ENCODE measurements around the gene ZFC3H1. TPM values are rescaled to one million over a fixed set of nuclear protein-coding genes. Genes with fewer than 3 reads are reported as not detected.

Gene ZFC3H1
- total RNA-seq, 3 donors from 2014 or later (not counting 1 experiment from before 2014, with no cell fraction given): 158 to 164 (median 164) TPM

GRCh38 chr12:71683633-71684032 lies 20.0 kb upstream of the ZFC3H1 start:
- no peaks in the 10 kb centered on the region for H3K27me3 ChIP-seq (ENCODE audit: control insufficient read depth, insufficient read depth, low read length)
- no peak overlapping the region for H3K4me3 ChIP-seq (ENCODE audit: low read length)
- H3K9me3 Mint-ChIP-seq: no peaks in the 10 kb centered on the region
- H3K4me1 ChIP-seq (ENCODE audit: control insufficient read depth, insufficient read depth, low read length): peaks cover 17% of the 10 kb centered on the region
- H3K36me3 ChIP-seq (ENCODE audit: control insufficient read depth, insufficient read depth, low read length): no peaks in the 10 kb centered on the region
- intact Hi-C loops (cut with micrococcal nuclease): no loop called here
- H3K4me3 Mint-ChIP-seq: no peak overlapping the region
- no peak for TF ChIP-seq CTCF (IDR thresholded peaks at IDR 0.05)
- DNase-seq (no peak), ATAC-seq (no peak)
- no peak overlapping the region for H3K27ac Mint-ChIP-seq
- H3K4me1 Mint-ChIP-seq: peaks cover 16 to 20% of the 10 kb centered on the region in 2 donors
- H3K9me3 ChIP-seq (ENCODE audit: control insufficient read depth, insufficient read depth, low read length): no peaks in the 10 kb centered on the region
- H3K27ac ChIP-seq (ENCODE audit: low read length): no peak overlapping the region
- no peaks in the 10 kb centered on the region for H3K36me3 Mint-ChIP-seq
- 97% methylated on average over 4 of the region's 5 CpGs for WGBS (ENCODE audit: insufficient coverage)
- H3K27me3 Mint-ChIP-seq (ENCODE audit: low read depth in 2 of 2): peaks cover 0 to 3% of the 10 kb centered on the region in 2 donors

- H3K4me3 Mint-ChIP-seq: no peak overlapping the region
- peaks cover 13% of the 10 kb centered on the region for H3K4me1 ChIP-seq (ENCODE audit: control insufficient read depth, insufficient read depth, low read length)
- H3K27me3 ChIP-seq (ENCODE audit: control insufficient read depth, insufficient read depth, low read length): no peaks in the 10 kb centered on the region
- intact Hi-C loops (cut with micrococcal nuclease): no loop called here
- H3K27ac Mint-ChIP-seq: no peak overlapping the region
- H3K4me1 Mint-ChIP-seq: peaks cover 7 to 11% of the 10 kb centered on the region in 2 donors
- no peaks in the 10 kb centered on the region for H3K36me3 Mint-ChIP-seq
- no peaks in the 10 kb centered on the region for H3K9me3 ChIP-seq (ENCODE audit: control insufficient read depth, insufficient read depth, low read length)
- no peaks in the 10 kb centered on the region for H3K36me3 ChIP-seq (ENCODE audit: control insufficient read depth, insufficient read depth, low read length)
- TF ChIP-seq CTCF (IDR thresholded peaks at IDR 0.05): no peak
- no peak overlapping the region for H3K27ac ChIP-seq (ENCODE audit: low read length)
- no peaks in the 10 kb centered on the region for H3K9me3 Mint-ChIP-seq
- H3K27me3 Mint-ChIP-seq (ENCODE audit: low read depth in 2 of 2): peaks cover 0 to 3% of the 10 kb centered on the region in 2 donors
- ATAC-seq (no peak), DNase-seq (no peak)
- no CpG with 5 or more reads among the region's 1 CpG for WGBS (ENCODE audit: insufficient coverage)
- H3K4me3 ChIP-seq (ENCODE audit: low read length): no peak overlapping the region
Observed at GRCh38 chr12:71682466-71682865, 18.8 kb upstream of the ZFC3H1 start.

- Histone ChIP-seq H3K36me3 (ENCODE audit: control insufficient read depth, insufficient read depth, low read length) (no peaks in the 10 kb centered on the region), H3K9me3 (ENCODE audit: control insufficient read depth, insufficient read depth, low read length) (no peaks in the 10 kb centered on the region), H3K4me1 (ENCODE audit: control insufficient read depth, insufficient read depth, low read length) (no peaks in the 10 kb centered on the region), H3K27me3 (ENCODE audit: control insufficient read depth, insufficient read depth, low read length) (no peaks in the 10 kb centered on the region), H3K27ac (ENCODE audit: low read length) (no peak overlapping the region), H3K4me3 (ENCODE audit: low read length) (no peak overlapping the region)
- H3K27me3 Mint-ChIP-seq (ENCODE audit: low read depth in 2 of 2): no peaks in the 10 kb centered on the region
- intact Hi-C loops (cut with micrococcal nuclease): no loop called here
- no peak for TF ChIP-seq CTCF (IDR thresholded peaks at IDR 0.05)
- DNase-seq: no peak
- 100% methylated on average over 1 of the region's 1 CpG for WGBS (ENCODE audit: insufficient coverage)
- no peaks in the 10 kb centered on the region for H3K4me1 Mint-ChIP-seq
- no peak for ATAC-seq
- H3K9me3 Mint-ChIP-seq: no peaks in the 10 kb centered on the region
- no peaks in the 10 kb centered on the region for H3K36me3 Mint-ChIP-seq
- no peak overlapping the region for H3K27ac Mint-ChIP-seq
- no peak overlapping the region for H3K4me3 Mint-ChIP-seq
Observed at GRCh38 chr12:71671816-71672215, 8.2 kb upstream of the ZFC3H1 start.

GRCh38 chr12:71671311-71671710 lies 7.7 kb upstream of the ZFC3H1 start:
- no peak overlapping the region for H3K27ac ChIP-seq (ENCODE audit: low read length)
- ATAC-seq (no peak), DNase-seq (no peak)
- intact Hi-C loops (cut with micrococcal nuclease): no loop called here
- H3K9me3 ChIP-seq (ENCODE audit: control insufficient read depth, insufficient read depth, low read length): no peaks in the 10 kb centered on the region
- no peak for TF ChIP-seq CTCF (IDR thresholded peaks at IDR 0.05)
- Mint-ChIP-seq H3K27me3 (ENCODE audit: low read depth in 2 of 2) (no peaks in the 10 kb centered on the region), H3K27ac (no peak overlapping the region), H3K9me3 (no peaks in the 10 kb centered on the region), H3K4me3 (no peak overlapping the region), H3K36me3 (no peaks in the 10 kb centered on the region), H3K4me1 (no peaks in the 10 kb centered on the region)
- H3K36me3 ChIP-seq (ENCODE audit: control insufficient read depth, insufficient read depth, low read length): no peaks in the 10 kb centered on the region
- no peaks in the 10 kb centered on the region for H3K4me1 ChIP-seq (ENCODE audit: control insufficient read depth, insufficient read depth, low read length)
- no peaks in the 10 kb centered on the region for H3K27me3 ChIP-seq (ENCODE audit: control insufficient read depth, insufficient read depth, low read length)
- no peak overlapping the region for H3K4me3 ChIP-seq (ENCODE audit: low read length)
